Ramos (cell line): ENCODE measurements around the gene CRB2.

Experiments
- in situ Hi-C: fragments of 300-500 bp; cut with MboI; formaldehyde crosslinking; loops from one replicate; pipeline ENCODE4 v1.14.3; 2022; ENCODE audit warnings: low sequenced_read_pairs; ENCODE audit not compliant: unreplicated experiment

Gene CRB2

GRCh38 chr9:123373447-123373923 is 17.5 kb downstream of the CRB2 start:
- in situ Hi-C loops, result loop anchor here (25.0 kb wide), 2 partner anchors 561 to 911 kb away; partner anchors contain the start of gene OR1K1

GRCh38 chr9:123373946-123374345 is 17.9 kb downstream of the CRB2 start:
- in situ Hi-C loops, result loop anchor here (25.0 kb wide), 2 partner anchors 562 to 912 kb away; partner anchors contain the start of gene OR1K1

GRCh38 chr9:123375469-123376132 is 19.6 kb downstream of the CRB2 start:
- in situ Hi-C loops, result no loop called here

- in situ Hi-C loops, result no loop called here
Measured at GRCh38 chr9:123376218-123377071, 20.4 kb downstream of the CRB2 start.

- in situ Hi-C loops, result no loop called here
Measured at GRCh38 chr9:123377211-123377971, 21.4 kb downstream of the CRB2 start.

- in situ Hi-C loops, result no loop called here
Measured at GRCh38 chr9:123378025-123378424, 22.0 kb downstream of the CRB2 start.

GRCh38 chr9:123378956-123379660 is 23.1 kb downstream of the CRB2 start:
- in situ Hi-C loops, result no loop called here

GRCh38 chr9:123380852-123381705 is 25.1 kb downstream of the CRB2 start:
- in situ Hi-C loops, result no loop called here

- in situ Hi-C loops, result no loop called here
Measured at GRCh38 chr9:123382653-123383511, 26.9 kb downstream of the CRB2 start.

- in situ Hi-C loops, result no loop called here
Measured at GRCh38 chr9:123383512-123384170, 27.6 kb downstream of the CRB2 start.

- in situ Hi-C loops, result no loop called here
Measured at GRCh38 chr9:123387686-123388085, 31.7 kb downstream of the CRB2 start.

- in situ Hi-C loops, result no loop called here
Measured at GRCh38 chr9:123389070-123389469, 33.1 kb downstream of the CRB2 start.

GRCh38 chr9:123389698-123390097 is 33.7 kb downstream of the CRB2 start:
- in situ Hi-C loops, result no loop called here

GRCh38 chr9:123390337-123391135 is 34.5 kb downstream of the CRB2 start:
- in situ Hi-C loops, result no loop called here

GRCh38 chr9:123391233-123391632 is 35.2 kb downstream of the CRB2 start:
- in situ Hi-C loops, result no loop called here

- in situ Hi-C loops, result no loop called here
Measured at GRCh38 chr9:123391946-123392345, 35.9 kb downstream of the CRB2 start.

- in situ Hi-C loops, result no loop called here
Measured at GRCh38 chr9:123392802-123393201, 36.8 kb downstream of the CRB2 start.
